OCI-LY7 (cell line): Measurements from ENCODE around the gene PKM.

Experiments used
- EZH2phosphoT487 ChIP-seq: fragments of 200-600 bp; sonication (generic); IDR thresholded peaks from 2 replicates; pipeline ENCODE4 v1.6.1; 2018; ENCODE audit warnings: low read depth, borderline replicate concordance, mild to moderate bottlenecking, mixed run types, antibody characterized with exemption, low read length, moderate library complexity, mixed read lengths
- TF ChIP-seq, protein P1 (sequence below): fragments of 200-600 bp; sonication (generic); conservative IDR thresholded peaks from 2 replicates; pipeline ENCODE4 v1.5.1; 2014; ENCODE audit warnings: mild to moderate bottlenecking, antibody characterized with exemption, low read length, moderate library complexity, mixed read lengths

DNA sequence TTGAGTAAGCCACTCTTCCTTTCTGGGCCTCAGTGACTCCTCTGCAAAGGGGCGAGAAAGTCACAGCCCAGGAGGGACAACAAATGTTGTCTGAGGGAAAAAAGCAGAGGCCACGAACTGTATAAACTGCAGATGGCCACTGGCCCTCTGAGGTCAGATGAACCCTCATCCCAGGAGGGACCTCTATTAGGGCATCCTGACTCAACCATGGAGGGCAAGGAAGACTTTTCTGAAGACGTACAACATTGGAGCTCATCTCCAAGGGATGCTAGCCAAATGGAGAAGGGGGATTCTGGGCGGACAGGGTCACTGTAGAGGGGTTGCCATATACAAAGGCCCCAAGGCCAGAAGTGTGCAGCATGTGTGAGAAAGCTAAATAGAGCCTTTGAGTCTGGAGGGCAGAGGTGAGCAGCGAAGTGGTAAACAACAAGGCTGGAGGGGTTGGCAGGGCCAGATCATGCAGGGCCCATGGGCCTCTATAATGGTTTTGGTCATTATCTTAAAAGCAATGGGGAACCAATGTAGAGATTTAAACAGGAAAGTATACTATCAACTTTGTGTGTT is 50.1 kb downstream of the PKM start:
- TF ChIP-seq, protein P1, sequence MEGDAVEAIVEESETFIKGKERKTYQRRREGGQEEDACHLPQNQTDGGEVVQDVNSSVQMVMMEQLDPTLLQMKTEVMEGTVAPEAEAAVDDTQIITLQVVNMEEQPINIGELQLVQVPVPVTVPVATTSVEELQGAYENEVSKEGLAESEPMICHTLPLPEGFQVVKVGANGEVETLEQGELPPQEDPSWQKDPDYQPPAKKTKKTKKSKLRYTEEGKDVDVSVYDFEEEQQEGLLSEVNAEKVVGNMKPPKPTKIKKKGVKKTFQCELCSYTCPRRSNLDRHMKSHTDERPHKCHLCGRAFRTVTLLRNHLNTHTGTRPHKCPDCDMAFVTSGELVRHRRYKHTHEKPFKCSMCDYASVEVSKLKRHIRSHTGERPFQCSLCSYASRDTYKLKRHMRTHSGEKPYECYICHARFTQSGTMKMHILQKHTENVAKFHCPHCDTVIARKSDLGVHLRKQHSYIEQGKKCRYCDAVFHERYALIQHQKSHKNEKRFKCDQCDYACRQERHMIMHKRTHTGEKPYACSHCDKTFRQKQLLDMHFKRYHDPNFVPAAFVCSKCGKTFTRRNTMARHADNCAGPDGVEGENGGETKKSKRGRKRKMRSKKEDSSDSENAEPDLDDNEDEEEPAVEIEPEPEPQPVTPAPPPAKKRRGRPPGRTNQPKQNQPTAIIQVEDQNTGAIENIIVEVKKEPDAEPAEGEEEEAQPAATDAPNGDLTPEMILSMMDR, result no peak
- TF ChIP-seq EZH2phosphoT487, result no peak
